Left renal cortex interstitium (tissue), 4 donors: ENCODE results near the gene CETN3. TPM values are rescaled to one million over a fixed set of nuclear protein-coding genes. Genes with fewer than 3 reads are reported as not detected.

Source experiments
- DNase-seq, 4 donors: peaks; one replicate each; pipeline ENCODE4 v3.0.0-alpha.2; 2013; ENCODE audit warnings: low read depth in 4 of 4, low spot score in 2 of 4, missing footprints in 1 of 4
- polyA plus RNA-seq, 4 donors: library from polyadenylated mRNA; unstranded; fragments of 120-200 nt; gene quantifications; one replicate each; pipeline ENCODE4 v1.2.1, GENCODE V29; 2013; ENCODE audit not compliant: insufficient read length in 4 of 4

Gene CETN3
- polyA plus RNA-seq = 10 to 100 TPM; 67.8 to 81.3 (median 72.5) TPM

DNA sequence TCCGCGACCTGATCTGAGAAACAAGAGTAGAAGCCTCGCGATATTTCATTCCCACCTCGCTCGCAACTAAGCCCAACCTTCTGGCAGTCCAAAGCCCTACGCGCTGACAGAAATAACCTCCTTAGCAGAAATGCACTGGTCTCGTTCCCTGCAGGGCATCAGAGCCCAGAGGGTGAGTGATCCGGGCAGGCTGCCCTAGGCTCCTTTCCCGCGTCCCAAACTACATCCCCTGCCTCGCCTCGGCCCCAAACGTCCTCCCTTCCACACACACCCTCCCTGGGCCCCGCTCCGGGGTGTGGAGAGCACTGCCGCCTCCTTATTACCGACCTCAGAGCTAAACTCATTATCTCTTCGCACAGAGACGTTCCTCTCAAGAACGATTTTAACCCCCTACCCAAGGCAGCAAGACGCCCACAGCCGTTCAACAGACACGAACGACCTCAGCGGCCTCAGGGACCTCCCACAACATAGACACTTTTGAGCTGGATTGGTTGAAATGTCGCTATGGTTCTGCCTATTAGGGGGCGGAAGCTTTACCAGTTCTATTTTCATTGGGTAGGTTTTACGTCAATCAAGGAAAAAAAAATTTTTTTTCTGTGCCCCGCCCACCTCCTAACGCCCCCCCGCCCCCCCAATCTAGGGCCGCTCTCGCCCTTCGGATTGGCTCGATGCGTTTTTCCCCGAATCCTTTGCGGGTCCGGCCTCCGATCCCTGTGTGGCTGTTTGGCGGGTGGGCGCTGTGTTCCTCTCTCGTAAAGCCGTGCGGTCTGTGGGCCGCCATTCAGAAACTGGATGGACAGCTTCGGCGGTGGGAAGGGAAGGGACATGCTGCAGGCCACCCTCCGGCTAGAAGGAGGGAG is at the start of gene CETN3:
CETN3 (minus strand) TSS at position 439 of the 860 bp plus-strand sequence; CDS start at position 344, 95 bp downstream.
- peak; percentile 89 to 96 (median 93) for DNase-seq

DNA sequence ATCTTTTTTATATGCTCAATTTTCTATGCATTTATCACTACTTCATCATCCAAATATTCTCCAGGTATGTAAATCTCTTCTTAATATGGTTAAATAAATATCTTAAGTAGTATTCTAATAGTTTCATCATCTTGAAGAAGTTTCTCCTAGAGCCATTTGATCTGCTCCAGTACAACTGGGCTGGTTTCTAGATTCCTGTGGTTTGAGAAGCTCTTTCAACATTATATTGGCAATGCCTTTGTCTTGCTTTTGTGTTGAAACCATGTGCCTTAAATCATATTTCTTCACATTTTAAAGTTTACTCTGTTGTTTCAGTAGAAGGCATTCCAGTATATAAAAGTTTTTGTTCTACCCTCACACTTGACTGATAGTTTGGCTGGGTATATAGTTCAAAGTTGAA is 37.4 kb upstream of the CETN3 start:
- DNase-seq = no peak

DNA sequence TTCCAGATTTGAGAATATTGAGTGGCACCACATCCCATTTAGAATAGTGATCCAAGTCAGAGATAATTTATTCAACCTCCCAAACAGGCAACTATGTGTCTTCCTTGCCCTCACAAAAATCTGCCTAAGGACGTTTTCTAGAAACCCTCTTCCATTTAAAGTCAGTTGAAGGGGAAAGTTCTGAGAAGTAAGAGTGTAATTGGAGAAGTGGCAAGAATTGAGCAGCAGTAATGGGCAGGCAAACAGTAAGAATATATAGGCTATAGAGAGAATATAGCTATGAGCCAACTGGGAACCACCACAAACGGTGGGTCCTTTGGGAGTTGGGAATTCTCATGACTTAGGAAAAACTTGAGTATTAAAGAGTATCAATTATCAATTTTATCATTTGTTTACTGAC is 31.1 kb upstream of the CETN3 start:
- DNase-seq = no peak

DNA sequence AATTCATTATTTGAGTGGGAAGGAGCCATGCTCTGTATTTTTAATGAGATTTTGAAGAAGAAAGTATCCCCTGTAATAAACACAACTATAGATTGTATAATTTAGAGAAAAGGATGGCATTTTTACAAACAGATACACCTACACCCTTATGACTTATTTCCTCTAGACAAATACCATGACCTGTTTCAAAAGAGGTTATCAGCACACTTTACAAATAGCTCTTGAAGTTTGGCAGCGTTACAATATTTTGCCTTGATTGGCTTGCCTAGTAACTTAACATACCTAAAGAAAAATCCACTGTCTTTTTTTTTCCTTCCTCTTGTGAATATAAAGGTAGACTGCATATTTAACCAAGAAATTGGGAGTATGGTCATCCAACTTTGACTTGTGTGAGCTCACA is 28.5 kb upstream of the CETN3 start:
- no peak for DNase-seq

DNA sequence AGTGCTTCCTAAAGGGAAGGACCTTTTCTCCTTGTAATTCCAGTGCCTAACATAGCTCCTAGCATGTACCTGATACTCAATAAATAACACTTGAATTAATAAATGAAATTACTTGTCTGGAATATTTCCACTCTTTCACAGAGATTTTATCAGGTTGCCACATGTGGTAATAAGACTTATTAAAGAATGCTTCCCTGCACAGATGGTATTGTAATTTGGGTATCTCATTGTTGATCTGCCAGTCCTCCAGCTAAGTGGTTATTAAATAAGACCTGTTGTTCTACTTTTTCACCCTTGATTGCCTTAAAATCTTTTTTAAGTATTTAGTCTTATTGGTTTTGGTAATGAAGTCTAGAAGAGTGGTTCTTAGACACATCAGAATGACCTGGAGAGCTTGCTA is 28.1 kb upstream of the CETN3 start:
- no peak for DNase-seq

DNA sequence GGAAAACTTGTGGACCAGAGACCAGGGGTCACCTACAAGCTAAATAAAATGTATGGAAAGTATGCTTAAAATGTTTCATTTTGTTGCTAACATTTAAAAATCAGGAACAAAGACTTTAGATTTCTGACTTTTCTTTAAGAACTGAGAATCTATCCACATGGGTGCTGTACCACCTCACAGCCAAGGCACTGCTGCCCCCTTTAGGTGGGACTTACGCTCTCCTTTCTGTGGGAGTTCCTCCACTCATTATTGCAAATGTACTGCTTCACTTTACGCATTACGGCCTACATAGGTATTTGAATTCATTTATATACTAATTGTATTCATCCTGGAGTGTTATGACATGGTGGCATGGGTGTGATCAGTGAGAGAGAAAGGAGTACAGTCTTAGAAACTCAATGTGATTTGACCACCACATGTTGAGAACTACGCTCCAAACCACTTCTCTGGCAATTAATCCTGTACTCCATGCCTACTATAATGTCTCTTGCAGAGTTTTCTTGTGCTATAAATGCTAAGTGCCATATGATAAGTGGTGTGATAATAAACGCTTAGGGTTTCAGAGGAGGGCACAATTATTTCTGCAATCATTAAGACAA is 24.7 kb upstream of the CETN3 start:
- no peak for DNase-seq

DNA sequence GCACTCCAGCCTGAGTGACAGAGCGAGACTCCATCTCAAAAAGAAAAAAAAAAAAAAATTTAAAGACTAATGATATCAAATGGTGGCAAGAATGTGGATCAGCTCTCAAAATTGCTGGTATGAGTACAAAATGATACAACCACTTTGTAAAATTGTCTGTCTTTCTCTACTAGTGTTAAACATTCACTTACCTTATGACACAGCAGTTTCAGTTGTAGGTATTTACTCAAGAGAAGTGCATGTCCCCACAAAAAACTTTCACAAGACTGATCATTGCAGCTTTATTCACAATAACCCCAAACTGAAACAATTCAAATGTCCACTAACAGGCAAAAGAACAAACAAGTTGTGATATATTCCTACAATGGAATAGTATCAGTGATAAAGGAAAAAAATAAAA is 14.7 kb upstream of the CETN3 start:
- DNase-seq = no peak

DNA sequence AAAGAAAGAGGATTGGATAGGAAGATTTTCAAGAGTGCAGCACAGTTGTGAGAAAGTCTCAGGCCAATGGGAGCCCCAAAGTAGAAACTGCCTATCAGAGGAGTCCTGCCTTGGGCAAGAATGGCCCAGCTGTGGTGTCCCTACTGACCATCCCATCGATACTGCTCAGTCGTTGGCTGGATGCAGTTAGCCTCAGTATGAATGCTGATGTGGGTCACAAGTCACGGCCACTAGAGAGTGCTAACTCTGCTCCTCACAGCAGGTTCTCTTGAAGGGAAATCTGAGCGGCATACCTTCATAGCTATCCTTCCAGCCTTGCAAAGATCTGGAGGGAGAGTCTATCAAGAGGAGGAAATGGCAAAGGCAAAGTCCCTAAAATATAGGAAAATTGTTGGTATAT is 11.6 kb upstream of the CETN3 start:
- no peak for DNase-seq

DNA sequence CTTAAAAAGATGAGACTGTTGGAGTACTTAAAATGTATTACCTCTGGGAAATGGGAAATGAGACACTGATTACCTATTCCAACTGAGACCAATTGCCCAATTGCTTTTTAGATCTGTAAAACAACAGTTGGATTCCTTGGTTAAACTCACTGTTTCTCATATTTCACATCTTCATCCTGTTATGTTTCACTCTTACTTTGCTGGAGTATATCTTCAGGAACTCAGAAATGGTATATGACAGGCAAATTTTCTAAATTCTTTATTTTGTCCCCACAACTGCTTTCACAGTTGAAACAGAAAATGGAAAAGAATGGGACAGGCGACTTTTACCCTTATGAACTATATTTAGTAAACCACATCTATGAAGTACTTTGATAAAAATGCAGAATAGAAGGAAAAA is 8.7 kb upstream of the CETN3 start:
- no peak for DNase-seq

DNA sequence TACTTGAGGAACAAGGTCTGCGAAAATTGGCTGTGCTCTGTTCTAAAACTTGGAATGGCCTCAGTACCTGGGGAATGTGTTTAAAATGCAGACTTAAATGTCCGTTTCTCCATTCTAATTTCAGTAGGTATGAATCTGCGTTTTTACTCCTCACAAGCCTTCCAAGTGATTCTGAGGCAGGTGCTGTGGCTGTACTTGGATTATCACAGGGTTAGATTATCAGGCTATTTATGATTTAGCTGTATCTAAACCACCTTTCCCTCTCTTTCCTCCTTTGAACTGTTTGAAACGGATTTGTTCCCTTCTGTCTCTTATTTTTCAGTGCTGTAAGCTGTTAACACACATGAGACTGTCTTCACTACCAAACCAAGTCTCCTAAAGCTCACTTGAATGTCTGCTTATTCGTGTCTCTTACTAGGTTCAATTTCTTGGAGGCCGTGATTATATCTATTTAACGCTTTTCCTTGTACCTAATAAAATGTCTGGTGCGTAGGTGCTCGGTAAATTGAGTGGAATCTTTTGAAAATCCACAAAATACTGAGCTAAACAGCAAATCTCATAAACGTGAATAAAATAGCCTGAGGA is 714 bp upstream of the CETN3 start:
- peak in 3 of 4 donors; percentile 40 to 86 (median 55) for DNase-seq

DNA sequence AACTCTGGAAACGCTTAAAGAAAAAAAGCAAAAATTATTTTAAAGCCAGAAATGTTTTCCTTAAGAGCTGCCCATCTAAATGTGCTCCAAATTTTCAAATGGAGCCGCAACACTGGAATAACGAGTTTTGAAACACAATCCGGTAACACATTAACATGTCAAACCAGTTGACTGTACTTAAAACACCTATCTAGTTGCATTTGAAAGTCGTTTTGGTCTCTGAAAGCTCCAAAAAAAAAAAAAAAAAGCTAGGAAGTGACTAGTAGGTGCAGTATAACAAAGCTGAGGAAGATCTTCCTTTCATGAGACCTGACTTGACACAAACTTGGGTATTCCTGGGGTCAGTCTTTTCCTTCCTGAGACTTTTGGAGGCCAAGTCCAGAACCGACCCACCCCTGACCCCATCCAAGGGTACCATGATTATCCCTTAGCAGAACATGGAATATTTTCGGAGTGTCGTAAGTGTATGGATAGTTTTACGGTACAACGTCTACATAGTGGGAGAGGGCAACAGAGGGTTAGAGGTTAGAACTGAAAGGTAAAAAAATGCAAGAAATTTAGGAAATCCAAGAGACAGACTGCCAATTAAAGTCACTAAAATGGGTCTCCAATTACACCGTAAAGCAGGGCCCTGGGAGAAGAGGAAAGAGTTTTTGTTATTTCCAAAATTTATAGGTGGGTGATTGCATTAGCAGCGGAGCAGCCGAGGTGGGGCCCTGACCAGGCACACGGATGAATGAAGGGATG is 812 bp downstream of the CETN3 start:
- peak in 2 of 4 donors; percentile 15 to 39 for DNase-seq

DNA sequence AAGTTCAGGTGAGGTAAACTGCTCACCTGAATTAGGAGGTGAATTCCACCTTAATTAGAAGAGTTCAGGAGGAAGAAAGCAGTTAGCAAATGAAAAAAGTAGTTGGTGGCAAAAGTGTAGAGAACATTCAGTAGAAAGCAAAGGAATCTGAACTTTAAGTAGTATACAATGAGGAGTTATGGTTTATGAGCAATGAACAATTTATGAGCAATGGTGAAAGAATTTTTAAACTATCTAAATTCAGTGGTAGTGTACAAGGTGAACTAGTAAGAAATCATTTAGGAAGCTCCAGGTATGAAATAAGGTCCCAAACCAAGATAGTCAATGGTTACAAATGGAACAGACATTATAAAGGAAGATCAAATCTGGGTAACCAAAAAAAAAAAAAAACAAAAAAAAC is 3.1 kb downstream of the CETN3 start:
- no peak for DNase-seq

DNA sequence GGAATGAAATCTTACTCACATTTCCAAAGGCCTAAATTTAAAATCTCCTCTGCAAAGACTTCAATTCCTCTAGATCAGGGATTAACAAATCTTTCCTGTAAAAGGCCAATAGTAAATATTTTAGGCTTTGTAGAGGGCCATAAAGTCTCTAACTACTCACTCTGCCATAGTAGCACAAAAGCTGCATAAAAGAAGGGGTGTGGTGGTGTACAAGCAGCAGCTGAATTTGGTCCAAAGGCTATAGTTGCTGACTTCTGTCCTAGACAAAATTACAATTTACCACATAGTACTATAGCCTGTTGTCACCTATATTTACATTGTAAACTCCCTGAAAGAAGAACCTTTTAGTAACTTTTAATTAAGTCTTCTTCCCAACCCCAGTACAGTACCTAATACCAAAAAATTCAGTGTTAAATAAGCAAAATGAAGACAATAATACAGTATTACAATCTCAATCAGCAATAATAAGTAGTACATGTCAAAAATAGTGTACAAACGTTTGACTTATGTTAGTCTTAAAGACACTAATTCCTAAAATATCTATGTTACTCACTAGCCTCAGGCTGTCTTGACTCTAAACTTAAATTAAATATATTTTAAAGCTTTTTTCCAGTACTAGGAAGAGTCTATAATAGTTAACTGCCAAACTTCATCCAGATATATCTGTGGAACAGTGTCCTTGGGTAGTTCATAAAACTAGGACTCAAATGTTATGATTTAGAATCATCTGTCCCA is 6.9 kb downstream of the CETN3 start:
- no peak for DNase-seq

DNA sequence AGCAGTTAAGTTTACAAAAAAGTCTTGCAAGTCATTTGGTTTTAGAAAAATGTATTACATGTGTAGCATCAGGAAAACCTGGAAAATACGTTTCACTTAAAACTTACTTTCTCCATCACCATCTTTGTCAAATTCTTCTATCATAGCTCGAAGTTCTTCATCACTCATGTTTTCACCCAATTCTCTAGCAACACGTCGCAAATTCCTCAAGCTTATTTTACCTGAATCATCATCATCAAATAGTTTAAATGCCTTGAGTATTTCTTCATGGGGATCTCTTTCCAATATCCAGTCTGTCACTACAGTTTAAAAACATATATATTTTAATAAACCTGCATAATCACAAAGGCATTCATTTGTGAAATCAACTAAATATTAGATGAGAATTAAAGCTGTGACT is 10.3 kb downstream of the CETN3 start:
- no peak for DNase-seq

DNA sequence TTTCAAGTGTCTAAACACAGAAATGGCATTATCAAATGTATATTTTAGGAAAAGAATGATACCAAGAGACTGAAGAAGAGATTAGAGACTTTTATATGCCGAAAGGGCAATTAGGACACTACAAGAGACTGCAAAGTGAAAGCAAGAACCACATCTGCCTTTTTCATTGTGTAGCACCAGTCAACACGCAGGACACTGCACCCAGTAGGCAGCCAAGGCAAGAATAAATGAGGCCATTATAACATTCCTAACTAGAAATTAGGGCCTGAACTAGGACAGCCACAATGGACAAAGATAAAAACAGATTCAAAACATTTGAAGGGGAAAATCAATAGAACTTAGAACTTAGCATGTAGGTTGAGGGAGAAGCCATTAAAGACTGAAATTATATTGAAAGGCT is 10.8 kb downstream of the CETN3 start:
- no peak for DNase-seq

DNA sequence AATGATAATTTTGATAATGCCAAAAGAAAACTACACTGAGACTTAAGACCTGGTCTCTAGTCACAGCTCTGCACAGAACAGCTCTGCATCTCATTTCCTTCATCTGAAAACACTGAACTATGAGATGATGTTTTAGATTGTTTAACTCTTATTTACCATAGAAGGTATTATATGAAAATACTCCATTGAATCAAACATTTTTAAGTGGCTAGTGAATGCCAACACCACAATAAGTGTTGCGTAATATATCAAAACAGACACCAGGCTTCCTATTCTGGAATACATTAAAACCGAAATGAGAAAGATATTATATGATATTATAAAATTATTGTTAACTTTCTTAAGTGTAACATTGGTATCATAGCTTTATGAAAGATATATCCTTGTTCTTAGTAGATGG is 14.6 kb downstream of the CETN3 start:
- DNase-seq = no peak

DNA sequence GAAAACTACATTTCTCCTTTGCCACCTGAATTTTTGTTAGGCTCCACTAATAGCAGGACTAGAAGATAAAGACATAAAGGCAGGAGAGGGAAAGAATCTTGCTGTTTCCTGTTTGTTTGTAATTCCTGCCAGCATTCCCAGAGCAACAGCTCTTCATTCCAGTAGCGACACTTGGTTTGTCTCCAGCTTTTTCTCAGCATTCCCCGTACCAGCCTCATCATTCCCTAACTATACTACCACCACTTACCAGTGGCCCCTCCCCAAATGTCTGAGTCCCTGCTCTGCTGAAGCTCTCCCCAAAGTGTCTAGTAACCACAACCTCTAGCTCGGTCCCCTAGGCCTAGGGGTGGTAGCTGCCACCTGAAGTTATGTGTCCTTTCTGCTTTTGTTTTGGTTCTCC is 18.6 kb downstream of the CETN3 start:
- DNase-seq = no peak

DNA sequence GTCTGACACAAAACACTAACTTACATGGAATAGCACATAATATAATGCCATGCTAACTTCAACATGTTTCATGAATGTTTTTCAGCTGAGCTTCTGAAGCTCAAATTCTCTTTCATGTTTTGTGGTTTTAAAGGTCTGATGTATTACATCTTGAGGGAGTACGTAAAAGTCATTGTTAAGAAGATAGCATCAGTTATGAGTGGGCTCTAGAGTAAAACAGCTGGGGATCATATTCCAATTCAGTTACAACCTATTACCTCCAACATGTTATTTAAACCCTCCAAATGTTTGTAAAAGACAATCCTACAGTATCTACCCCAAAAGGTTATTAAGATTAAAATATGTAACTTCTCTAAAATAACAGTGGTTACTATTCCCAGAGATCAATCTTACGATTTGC is 19.2 kb downstream of the CETN3 start:
- no peak for DNase-seq

DNA sequence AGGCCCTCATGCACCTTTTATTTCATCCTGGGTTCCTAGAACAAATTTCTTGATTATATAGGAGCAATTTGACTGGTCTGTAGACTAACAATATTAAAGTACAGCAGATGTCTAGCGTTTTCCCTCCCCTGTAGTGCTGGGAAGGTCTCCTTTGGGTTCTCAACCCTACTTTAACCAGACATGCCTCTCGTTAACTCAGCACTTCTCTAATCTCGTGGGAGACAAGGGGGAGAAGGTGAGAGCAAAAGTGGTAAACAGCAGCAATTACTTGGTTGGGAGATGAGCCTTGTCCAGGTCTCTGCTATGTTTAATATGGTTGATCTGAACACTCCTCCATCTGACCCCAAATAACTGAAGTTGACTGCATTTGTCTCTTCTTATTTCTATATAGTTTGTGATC is 22.0 kb downstream of the CETN3 start:
- no peak for DNase-seq

DNA sequence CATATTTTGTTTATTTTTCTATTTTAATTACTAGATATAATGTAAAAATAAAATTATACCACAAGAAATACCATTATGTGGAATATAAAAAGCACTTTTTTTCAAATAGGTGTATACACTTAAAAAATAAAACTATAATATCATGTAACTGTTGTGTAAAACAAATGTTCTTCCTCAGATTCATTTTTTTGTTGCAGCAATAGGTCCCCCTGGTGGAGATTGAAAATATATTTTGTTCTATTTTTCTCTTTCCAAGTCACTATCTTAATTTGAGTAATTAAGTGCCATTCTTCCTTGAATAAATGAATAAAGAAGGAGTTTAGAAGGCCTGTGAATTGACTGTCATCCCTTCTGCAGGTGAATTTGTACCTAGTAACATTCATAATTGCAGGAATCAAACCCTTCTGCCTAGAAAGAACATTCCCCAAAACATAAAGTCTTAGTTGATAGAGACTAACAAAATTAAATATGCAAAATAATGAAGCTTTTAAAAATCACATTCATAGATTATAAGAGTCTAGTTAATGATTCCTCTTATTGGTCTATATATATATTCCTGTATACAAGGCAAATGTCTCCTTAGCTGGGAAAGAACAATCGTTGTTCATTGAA is 23.4 kb downstream of the CETN3 start:
- DNase-seq = no peak
